Activated CD4-positive, alpha-beta memory T cell treated with anti-CD3 and anti-CD28 coated beads for 36 hours (primary cell): ENCODE results near the gene ZNF385C. TPM values are rescaled to one million over a fixed set of nuclear protein-coding genes. Genes with fewer than 3 reads are reported as not detected.
A peak's percentile ranks its signal among the peaks of the same experiment; 100 is the strongest.

ENCODE experiments used
- CTCF ChIA-PET: fragments of 350-600 bp; sonication (Branson Sonifier 250); formaldehyde crosslinking; loops from one replicate; lab custom pipeline; 2021; ENCODE audit warnings: antibody characterized with exemption, inconsistent platforms; lab: Charles Lee
- POLR2A ChIA-PET: fragments of 350-600 bp; sonication (Branson Sonifier 250); formaldehyde crosslinking; loops from one replicate; lab custom pipeline; 2021; ENCODE audit warnings: antibody characterized with exemption; lab: Charles Lee
- DNase-seq: peaks from one replicate; pipeline ENCODE4 v3.0.0-alpha.2; 2020
- H3K27ac Mint-ChIP-seq: one replicate; pipeline ENCODE4 v1.8.0; 2021; ENCODE audit warnings: mixed read lengths
- H3K27me3 Mint-ChIP-seq: one replicate; pipeline ENCODE4 v1.8.0; 2021; ENCODE audit warnings: mixed read lengths
- H3K36me3 Mint-ChIP-seq: one replicate; pipeline ENCODE4 v1.8.0; 2021; ENCODE audit warnings: mixed read lengths
- H3K4me1 Mint-ChIP-seq: one replicate; pipeline ENCODE4 v1.8.0; 2021; ENCODE audit warnings: low read depth, mixed read lengths
- H3K4me3 Mint-ChIP-seq: one replicate; pipeline ENCODE4 v1.8.0; 2021; ENCODE audit warnings: mild to moderate bottlenecking, mixed read lengths
- H3K9me3 Mint-ChIP-seq: one replicate; pipeline ENCODE4 v1.8.0; 2021; ENCODE audit warnings: mixed read lengths
- intact Hi-C: fragments of 100-400 bp; cut with micrococcal nuclease; formaldehyde crosslinking; loops from one replicate; pipeline ENCODE4 v1.15.1; 2023
- total RNA-seq, 2 experiments: library from RNA; stranded (reverse); gene quantifications; one replicate each; pipeline ENCODE4 v1.2.3, GENCODE V29; 2021

Gene ZNF385C
- total RNA-seq, 2 experiments from 2014 or later: 0.10 TPM; not detected in 1

DNA sequence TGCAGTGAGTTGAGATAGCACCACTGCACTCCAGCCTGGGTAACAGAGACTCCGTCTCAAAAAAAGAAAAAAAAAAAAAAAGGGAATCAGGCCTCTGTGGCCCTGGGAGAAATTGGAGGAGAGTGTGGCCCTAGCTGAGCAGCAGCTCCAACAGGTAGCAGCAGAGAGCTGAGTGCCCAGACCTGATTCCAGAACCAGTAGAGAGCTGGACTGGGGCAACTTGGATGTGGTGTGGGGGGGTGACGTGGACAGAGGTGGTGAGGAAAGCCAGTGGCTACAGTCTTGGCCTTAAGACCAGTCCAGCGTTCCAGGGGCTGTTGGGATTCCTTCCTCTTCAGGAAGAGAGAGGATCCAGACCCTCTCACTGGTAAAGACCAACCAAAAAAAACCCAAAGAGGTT is 26.0 kb upstream of the ZNF385C start:
- Mint-ChIP-seq H3K27ac (no peak overlapping the region), H3K4me1 (peaks cover 15% of the 10 kb centered on the region), H3K27me3 (no peaks in the 10 kb centered on the region), H3K4me3 (no peak overlapping the region), H3K36me3 (peaks cover 28% of the 10 kb centered on the region), H3K9me3 (no peaks in the 10 kb centered on the region)
- DNase-seq: no peak
- POLR2A ChIA-PET: interaction anchor here (0.6 to 0.8 kb wide), 2 partner anchors 12 to 17 kb away, joined by 3 read pairs; partner anchors contain the start of gene DHX58
- CTCF ChIA-PET: interaction anchor here (2.2 kb wide), 1 partner anchor 60 kb away, joined by 5 read pairs; no protein-coding TSS in a partner anchor
- intact Hi-C loops: no loop called here

- H3K27ac Mint-ChIP-seq: no peak within 1 kb of the TSS
- H3K36me3 Mint-ChIP-seq: peaks cover 23% of the 10 kb centered on the region
- ChIA-PET CTCF (interaction anchor here (1.2 to 1.9 kb wide), 2 partner anchors 8 to 9 kb away, joined by 5 to 7 read pairs; no protein-coding TSS in a partner anchor), POLR2A (interaction anchor here (2.8 kb wide), 1 partner anchor 11 kb away, joined by 16 read pairs; the partner anchor contains the start of gene DHX58)
- no peak for DNase-seq
- H3K9me3 Mint-ChIP-seq: no peaks in the 10 kb centered on the region
- H3K27me3 Mint-ChIP-seq: no peaks in the 10 kb centered on the region
- intact Hi-C loops: no loop called here
- H3K4me3 Mint-ChIP-seq: peak within 1 kb of the TSS; percentile 56
- peaks cover 24% of the 10 kb centered on the region for H3K4me1 Mint-ChIP-seq
Observed at GRCh38 chr17:42122371-42123303, 24.4 kb upstream of the ZNF385C start, which contains the start of gene HSPB9. Gene HSPB9, plus strand, starts transcription at chr17:42122804. Its CDS starts 47 bp downstream, at chr17:42122851.

DNA sequence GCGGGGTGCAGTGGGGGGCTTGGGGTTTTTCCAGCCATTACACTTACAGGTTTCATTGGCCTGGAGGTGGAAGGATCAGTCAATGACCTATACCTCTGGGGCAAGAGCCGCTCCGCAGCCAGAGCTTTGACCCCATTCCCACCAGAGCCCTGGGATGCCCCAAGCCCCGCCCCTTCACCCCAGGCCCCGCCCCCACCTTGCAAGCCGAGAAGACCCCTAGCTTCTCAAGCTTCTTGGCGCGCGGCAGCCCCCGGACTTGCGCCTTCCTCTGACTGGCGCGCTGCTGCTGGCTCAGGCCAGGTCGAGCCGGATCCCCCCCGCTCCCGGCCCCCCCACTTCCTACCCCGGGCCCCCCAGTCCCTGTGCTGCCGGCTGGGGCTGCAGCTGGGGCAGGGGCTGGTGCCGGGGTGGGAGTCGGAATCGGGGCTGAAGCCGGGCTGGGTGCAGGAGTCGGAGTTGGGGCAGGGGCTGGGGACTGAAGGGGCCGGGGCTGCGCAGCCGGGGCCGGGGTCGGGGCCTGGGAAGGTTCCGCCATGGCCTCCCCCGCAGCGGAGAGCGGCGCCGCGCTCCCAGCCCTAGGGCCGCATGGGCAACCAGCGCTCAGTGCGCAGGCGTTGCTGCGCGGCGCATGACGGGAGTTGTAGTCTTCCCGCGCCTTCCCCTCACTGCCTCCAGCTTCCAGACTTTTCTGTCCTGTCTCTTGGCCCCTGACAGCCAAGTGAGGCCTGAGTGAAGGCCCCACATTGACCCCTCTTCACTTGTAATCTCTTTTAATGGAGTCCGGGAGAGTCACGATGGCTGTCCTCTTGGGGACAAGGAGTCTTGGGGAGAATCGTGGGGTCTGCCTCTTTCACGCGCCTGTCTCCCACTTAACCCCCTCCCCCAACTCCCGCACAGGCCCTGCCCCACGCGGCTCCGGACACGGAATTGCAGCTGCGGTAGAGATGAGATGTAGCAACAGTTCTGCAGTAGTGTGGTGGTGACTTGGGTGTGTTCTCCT is 22.8 kb upstream of the ZNF385C start, which contains the start of gene KAT2A:
TSS of gene KAT2A (minus strand) at position 598 of the 1,000 bp plus-strand sequence. CDS start at position 535, 63 bp downstream.
- no peaks in the 10 kb centered on the region for H3K9me3 Mint-ChIP-seq
- peak within 1 kb of the TSS; percentile 51 for H3K27ac Mint-ChIP-seq
- ChIA-PET CTCF (interaction anchor here (0.9 to 15.6 kb wide), 10 partner anchors 10 to 285 kb away, joined by 3 to 211 read pairs (median 4); partner anchors contain the start of genes CNP, DNAJC7, KCNH4 and NKIRAS2), POLR2A (interaction anchor here (0.7 to 2.8 kb wide), 7 partner anchors 9 to 155 kb away, joined by 3 to 16 read pairs (median 6); partner anchors contain the start of genes CNP, DHX58, KCNH4 and NKIRAS2)
- H3K4me1 Mint-ChIP-seq: peaks cover 31% of the 10 kb centered on the region
- H3K4me3 Mint-ChIP-seq: peak within 1 kb of the TSS; percentile 56
- H3K36me3 Mint-ChIP-seq: peaks cover 28% of the 10 kb centered on the region
- peak; percentile 85 for DNase-seq
- H3K27me3 Mint-ChIP-seq: no peaks in the 10 kb centered on the region
- intact Hi-C loops: no loop called here

DNA sequence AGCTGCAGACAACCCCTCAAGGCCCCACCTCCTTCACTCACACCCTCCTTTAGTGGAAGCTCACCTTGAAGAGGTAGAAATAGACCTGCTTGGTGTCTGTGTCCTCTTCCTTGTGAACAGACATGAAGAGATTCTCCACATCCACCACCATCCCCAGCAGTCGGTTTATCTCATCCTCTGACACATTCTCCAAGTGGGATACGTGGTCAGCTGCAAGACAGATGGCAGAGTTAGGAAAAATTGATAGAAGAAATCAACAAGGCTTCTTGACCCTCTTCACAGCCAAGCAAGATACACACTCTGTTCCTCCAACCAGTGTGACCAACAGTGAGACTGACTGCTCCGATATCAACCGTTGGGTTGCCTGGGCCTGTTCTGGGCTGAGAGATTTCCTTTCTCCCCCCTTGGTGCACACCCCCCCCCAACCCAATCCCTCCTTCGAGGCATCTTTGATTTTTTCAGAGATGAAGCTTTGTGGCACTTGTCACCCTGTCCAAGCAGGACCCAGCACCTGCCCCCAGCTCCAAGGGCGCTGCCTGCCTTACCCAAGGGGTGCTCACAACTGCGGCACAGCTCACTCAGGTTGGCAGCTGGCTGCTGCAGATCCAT is 22.0 kb upstream of the ZNF385C start:
- ChIA-PET POLR2A (interaction anchor here (0.7 to 2.8 kb wide), 7 partner anchors 8 to 154 kb away, joined by 3 to 16 read pairs (median 6); partner anchors contain the start of genes CNP, DHX58, KCNH4 and NKIRAS2), CTCF (interaction anchor here (0.8 to 15.6 kb wide), 10 partner anchors 10 to 286 kb away, joined by 3 to 211 read pairs (median 5); partner anchors contain the start of genes CNP, DNAJC7 and NKIRAS2)
- Mint-ChIP-seq H3K27me3 (no peaks in the 10 kb centered on the region), H3K4me1 (peaks cover 31% of the 10 kb centered on the region), H3K36me3 (peaks cover 28% of the 10 kb centered on the region), H3K4me3 (peak overlapping the region; percentile 56), H3K27ac (peak overlapping the region; percentile 4), H3K9me3 (no peaks in the 10 kb centered on the region)
- no peak for DNase-seq
- intact Hi-C loops: no loop called here

DNA sequence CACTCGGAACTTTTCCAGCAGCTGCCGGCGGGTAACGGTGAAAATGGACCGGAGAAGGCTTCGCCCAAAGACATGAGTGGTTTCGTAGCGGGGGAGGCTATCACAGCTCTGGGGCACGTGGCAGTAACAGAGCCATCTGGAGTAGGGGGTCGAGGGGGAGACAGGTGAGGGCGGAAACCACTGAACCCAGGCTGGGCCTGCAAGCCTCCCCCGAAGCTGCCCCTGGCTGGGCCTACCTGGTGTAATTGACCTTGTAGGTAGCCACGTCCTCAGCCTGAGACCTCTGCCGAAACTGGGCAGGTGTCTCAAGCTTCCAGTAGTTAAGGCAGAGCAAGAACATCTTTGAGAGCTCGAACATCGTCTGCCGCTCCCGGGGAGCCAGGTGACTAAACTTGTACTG is 21.0 kb upstream of the ZNF385C start:
- DNase-seq: no peak
- no peaks in the 10 kb centered on the region for H3K9me3 Mint-ChIP-seq
- POLR2A ChIA-PET: interaction anchor here (1.3 to 2.8 kb wide), 3 partner anchors 9 to 153 kb away, joined by 3 to 13 read pairs (median 7); partner anchors contain the start of genes CNP and NKIRAS2

GRCh38 chr17:42118545-42118944 is 20.3 kb upstream of the ZNF385C start:
- Mint-ChIP-seq H3K27me3 (no peaks in the 10 kb centered on the region), H3K9me3 (no peaks in the 10 kb centered on the region), H3K4me1 (peaks cover 31% of the 10 kb centered on the region), H3K36me3 (peaks cover 31% of the 10 kb centered on the region), H3K27ac (no peak overlapping the region), H3K4me3 (no peak overlapping the region)
- POLR2A ChIA-PET: interaction anchor here (1.3 kb wide), 1 partner anchor 9 kb away, joined by 3 read pairs; no protein-coding TSS in a partner anchor
- peak; percentile 64 for DNase-seq
- intact Hi-C loops: loop anchor here (1.0 kb wide), 1 partner anchor 63 kb away; the partner anchor contains the start of gene KCNH4
- CTCF ChIA-PET: interaction anchor here (0.9 to 15.6 kb wide), 13 partner anchors 8 to 409 kb away, joined by 3 to 211 read pairs (median 6); partner anchors contain the start of genes CNP, DNAJC7 and NKIRAS2

More for the DNA sequence above, 21.0 kb upstream of the ZNF385C start:
- Mint-ChIP-seq H3K27ac (no peak overlapping the region), H3K4me3 (no peak overlapping the region), H3K27me3 (no peaks in the 10 kb centered on the region), H3K36me3 (peaks cover 31% of the 10 kb centered on the region), H3K4me1 (peaks cover 31% of the 10 kb centered on the region)
- CTCF ChIA-PET: interaction anchor here (1.2 to 15.6 kb wide), 8 partner anchors 9 to 155 kb away, joined by 4 to 211 read pairs (median 10); partner anchors contain the start of genes CNP, DNAJC7 and NKIRAS2
- intact Hi-C loops: no loop called here

- ChIA-PET CTCF (interaction anchor here (0.7 to 15.6 kb wide), 14 partner anchors 10 to 409 kb away, joined by 3 to 211 read pairs (median 4); partner anchors contain the start of genes CNP, DNAJC7, KCNH4 and NKIRAS2), POLR2A (interaction anchor here (1.3 kb wide), 1 partner anchor 8 kb away, joined by 3 read pairs; no protein-coding TSS in a partner anchor)
- Mint-ChIP-seq H3K36me3 (peaks cover 31% of the 10 kb centered on the region), H3K27me3 (no peaks in the 10 kb centered on the region), H3K9me3 (no peaks in the 10 kb centered on the region), H3K4me1 (peaks cover 31% of the 10 kb centered on the region), H3K4me3 (no peak overlapping the region), H3K27ac (no peak overlapping the region)
- DNase-seq: no peak
- intact Hi-C loops: loop anchor here (1.0 kb wide), 1 partner anchor 63 kb away; the partner anchor contains the start of gene KCNH4
Observed at GRCh38 chr17:42118126-42118510, 19.8 kb upstream of the ZNF385C start.

DNA sequence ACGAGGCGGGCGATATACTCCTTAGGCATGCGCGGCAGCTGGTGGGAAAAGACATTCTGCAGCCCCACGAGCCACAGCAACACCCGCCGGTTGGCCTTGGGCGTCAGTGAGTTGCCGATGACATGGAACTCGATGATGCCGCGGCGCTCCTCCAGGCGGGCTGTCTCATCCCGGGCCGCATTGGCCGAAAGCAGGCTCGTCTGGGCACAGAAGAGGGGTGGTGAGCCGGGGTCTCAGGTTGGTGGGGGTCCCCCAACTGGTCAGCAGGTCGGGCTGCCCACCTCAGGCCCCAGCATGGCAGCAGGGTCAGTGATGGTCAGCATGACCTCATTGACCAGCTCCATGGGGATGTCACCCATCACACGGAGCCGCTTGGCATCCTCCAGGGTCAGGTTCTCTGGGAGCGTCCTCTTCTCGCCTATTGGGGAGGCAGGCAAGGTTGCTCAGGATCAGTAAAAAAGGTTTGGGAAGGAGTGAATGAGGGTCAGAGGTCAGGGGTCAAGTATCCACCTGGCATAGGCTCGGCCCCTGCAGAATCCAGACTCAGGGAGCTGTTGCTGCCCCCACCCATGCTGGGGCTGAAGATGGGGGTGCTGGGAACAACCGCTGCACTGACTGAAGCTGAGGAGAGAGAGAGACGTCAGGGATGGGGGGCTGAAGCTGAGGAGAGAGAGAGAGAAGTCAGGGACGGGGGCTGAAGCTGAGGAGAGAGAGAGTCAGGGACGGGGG is 19.3 kb upstream of the ZNF385C start:
- Mint-ChIP-seq H3K36me3 (peaks cover 31% of the 10 kb centered on the region), H3K27me3 (no peaks in the 10 kb centered on the region), H3K9me3 (no peaks in the 10 kb centered on the region), H3K4me1 (peaks cover 35% of the 10 kb centered on the region), H3K27ac (no peak overlapping the region), H3K4me3 (no peak overlapping the region)
- POLR2A ChIA-PET: no interaction called here
- intact Hi-C loops: loop anchor here (1.0 kb wide), 1 partner anchor 64 kb away; the partner anchor contains the start of gene KCNH4
- DNase-seq: no peak
- CTCF ChIA-PET: interaction anchor here (0.7 to 15.6 kb wide), 15 partner anchors 10 to 410 kb away, joined by 3 to 211 read pairs (median 3); partner anchors contain the start of genes CNP, DNAJC7, KCNH4 and NKIRAS2

DNA sequence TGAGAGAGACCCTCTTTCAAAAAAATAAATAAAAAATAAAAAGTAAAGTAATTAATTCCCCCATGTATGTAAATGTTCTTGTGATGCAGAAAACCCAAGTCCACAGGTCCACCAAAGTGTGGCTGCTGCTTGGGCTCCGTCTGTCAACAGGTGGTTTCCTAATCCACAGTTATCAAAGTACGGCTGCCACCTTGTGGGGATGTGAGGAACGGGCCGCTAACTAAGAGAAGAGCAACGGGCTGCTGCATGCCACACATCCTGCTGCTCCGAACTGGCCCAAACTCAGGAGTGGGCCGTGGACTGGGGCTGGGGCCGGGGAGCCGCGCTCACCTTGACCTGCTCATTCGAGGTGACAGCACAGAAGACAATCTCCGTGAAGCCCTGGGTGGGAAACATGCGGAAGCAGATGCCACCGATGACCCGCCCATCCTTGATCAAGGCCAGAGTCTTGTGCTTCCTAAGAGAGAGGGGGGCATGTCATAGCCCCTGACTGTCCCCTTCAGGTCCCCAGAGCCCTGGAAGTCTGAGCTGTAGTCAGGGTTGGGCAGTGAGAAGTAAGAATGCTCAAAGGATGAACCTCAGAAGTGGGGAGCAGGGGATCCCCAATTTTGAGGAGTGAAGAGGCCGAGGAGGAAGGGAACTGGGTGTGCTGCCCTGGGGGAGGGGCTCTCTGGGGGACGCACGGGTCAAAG is 18.6 kb upstream of the ZNF385C start:
- ChIA-PET POLR2A (no interaction called here), CTCF (interaction anchor here (0.9 to 15.6 kb wide), 8 partner anchors 20 to 286 kb away, joined by 3 to 211 read pairs (median 10); partner anchors contain the start of genes CNP, DNAJC7, KCNH4 and NKIRAS2)
- Mint-ChIP-seq H3K4me3 (no peak overlapping the region), H3K9me3 (no peaks in the 10 kb centered on the region), H3K36me3 (peaks cover 31% of the 10 kb centered on the region), H3K27ac (no peak overlapping the region), H3K27me3 (no peaks in the 10 kb centered on the region), H3K4me1 (peaks cover 38% of the 10 kb centered on the region)
- intact Hi-C loops: loop anchor here (1.0 kb wide), 3 partner anchors 50 to 154 kb away; no protein-coding TSS in a partner anchor
- DNase-seq: peak; percentile 90
